A172 (cell line): ENCODE results near the gene SMOC1. TPM values are rescaled to one million over a fixed set of nuclear protein-coding genes. Genes with fewer than 3 reads are reported as not detected.

ENCODE experiments used
- DNase-seq: peaks from one replicate; pipeline ENCODE4 v3.0.0-alpha.2; 2015; ENCODE audit warnings: low spot score
- total RNA-seq: library from RNA; depleted of rRNA; stranded (reverse); fragments of >200 nt; shearing (Covaris generic); gene quantifications from 2 replicates; pipeline ENCODE4 v1.2.3, GENCODE V29; 2014

The SMOC1 gene
- total RNA-seq, 1 experiment from 2014 or later = not detected

DNA sequence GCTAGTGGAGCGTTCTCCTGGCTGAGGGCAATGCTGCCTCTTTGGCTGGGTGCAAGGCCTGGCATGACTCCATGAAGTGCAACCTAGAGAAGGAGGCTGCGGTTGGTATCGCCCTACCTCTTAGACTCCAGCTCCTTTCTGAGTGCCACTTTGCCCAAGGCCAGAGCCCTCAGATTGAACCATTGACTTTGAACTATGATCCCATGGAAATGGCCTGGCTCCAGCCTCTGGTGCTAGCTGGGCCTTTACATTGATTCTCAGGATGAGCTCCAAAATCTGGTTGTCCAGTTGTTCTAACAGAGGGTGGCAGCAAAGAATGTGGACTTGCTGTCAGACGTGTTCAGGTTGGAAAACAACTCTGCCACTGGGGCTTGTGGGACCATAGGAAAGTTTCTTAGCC, 16.1 kb upstream of the SMOC1 start:
- DNase-seq = no peak

DNA sequence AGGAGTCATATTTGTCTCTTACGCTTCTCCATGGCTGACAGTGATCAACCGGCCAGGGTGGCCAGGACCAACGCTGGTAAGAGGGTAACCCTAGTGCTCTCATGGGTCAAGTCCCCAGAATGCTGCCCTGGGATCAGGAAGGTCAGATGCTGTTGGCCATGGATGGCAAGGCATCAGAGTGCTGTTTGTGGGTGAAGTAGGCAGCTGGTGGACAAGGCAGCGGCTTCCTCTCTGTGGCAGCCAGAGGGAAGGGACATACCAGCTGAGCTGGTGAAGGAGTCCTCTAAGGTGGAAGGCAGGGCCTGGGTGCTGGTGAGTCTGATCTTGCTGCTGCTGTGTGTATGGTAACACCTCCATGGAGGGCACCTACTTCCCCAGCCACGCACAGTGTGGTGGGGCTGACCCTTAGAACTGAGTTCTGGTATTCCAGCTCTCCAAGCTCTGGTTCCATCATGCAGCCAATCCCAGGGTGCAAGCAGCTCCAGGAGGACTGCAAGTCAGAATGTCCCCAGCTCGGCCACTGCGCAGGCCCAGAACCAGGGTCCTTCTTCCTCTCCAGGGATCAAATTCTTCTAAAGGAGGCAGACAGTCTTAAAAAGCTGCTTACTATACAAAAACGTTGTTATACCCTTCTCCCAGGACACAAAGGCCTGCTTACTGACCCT, 13.4 kb upstream of the SMOC1 start:
- no peak for DNase-seq

DNA sequence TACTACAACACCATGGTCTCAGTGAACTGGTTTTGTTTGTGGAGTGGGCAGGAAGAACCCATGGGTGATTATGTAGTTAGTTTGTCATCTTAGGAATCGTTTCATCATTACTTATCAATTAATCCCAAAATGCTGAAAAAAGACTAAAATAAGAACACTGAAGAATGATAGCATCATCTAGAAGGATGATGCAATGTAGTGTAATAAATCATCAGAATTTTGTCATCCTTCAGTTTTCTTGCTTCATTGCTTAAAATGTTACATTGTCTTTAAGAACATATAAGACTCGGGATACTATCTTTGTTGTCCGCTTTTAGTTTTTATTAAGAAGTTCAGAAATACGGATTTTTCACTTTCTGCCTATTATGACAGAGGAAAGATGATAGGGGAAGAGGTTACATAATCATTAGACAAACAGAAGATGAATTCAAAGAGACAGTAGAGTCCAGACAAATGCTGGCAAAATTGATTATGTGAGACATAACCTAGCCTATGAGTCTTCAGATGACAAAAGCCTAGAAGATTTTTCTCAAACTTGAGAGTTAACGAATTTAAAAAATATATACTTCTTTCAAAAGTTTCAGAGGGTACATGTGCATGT, 10.8 kb upstream of the SMOC1 start:
- no peak for DNase-seq

DNA sequence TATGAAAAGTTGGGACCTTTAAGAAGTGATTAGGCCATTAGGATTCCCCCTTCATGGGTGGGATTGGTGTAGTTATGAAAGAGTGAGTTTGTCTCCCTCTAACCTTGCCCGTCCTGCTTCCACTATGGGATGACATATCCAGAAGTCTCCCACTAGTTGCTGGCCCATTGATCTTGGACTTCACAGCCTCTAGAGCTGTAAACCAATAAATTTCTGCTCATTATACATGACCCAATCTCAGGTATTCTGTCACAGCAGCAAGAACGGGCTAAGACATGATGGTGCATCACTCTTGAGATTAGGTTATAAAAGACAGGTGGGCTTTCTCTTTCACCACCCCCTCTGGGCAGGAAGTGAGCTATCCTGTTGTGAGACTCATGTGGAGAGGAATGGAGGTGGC, 8.6 kb upstream of the SMOC1 start:
- no peak for DNase-seq

DNA sequence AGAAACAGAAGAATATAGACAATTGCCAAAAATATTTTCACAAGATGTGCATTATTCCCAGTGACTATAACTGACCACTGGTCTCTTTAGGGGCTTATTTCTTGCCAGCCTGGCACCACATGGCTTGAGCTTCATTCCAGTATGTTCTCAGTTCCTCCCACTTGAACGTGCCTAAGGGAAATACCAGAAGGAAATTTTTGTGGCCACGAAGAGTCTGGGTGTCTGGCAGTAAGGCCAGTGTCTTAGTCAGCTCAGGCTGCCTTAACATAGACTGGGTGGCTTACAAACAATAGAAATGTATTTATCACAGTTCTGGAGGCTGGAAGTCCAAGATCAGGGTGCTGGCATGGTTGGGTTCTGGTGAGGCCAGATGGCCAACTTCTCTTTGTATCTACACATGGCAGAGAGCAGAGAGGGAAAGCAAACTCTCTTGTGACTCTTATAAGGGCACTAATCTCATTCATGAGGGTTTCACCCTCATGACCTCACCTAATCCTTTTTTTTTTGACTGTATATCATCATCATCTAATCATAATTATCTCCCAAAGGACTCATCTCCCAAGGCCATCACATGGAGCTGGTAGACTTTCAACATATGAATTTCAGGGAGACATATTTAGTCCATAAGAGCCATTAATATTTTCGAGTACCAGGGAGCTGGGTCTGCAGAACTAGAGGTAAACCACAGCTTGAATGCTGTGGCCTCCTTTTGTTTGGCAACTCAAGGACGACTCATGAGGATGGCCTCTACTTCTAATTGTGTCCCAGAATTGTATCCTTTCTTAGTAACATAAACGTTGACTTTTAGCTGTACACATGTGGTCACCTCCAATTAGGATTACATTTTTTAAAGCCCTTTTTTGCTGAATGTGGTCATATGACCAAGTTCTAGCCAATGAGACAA, 5.1 kb upstream of the SMOC1 start:
- peak; percentile 2 for DNase-seq

DNA sequence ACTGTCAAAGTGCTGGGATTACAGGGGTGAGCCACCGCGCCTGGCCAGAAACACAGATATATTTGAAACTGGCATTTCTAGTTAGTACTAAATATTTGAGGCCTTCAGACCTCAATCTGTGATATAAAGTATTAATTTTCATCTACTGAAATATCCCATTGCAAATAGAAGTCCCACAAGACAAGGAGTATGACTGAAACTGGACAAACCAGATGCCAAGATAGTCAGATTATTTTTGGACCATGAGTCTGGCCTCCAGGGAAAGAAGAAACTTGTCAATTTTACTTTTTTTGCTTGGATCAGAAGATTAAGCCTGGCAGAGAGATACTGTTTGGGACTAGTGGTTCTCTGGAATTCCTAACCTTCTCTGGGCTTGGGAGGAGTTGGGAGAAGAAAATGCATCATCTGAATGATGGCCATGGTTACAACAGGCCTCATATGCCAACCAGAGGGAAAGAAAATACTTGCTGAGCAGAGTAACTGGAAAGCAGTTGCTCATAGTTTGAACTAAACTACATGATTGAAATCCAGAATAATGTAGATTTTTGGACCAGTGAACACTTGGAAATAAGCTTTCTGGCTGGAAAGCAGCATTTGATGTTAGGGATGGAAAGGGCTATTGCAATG, 2.9 kb upstream of the SMOC1 start:
- DNase-seq = no peak

DNA sequence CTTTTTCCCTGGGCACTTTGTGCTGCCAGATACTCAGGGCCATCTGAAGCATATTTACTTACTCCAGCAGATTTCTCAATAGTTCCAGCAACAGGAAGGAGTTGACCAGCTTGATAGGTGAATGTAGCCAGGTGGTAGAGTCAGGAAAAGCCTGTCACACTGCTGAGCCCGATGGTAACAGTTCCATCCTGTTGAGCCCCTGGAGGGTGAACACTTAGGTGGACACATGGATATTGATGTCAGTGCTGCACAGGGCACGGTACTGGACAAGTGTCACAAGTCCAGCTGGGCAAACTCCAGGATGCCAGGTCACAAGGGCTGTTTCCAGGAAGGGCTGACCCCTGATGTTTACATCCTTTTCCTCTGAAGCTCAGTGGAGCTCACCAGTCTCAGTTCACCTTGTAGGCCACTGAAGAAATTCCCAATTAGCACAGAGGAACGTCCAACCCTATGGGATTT, 2.3 kb upstream of the SMOC1 start:
- DNase-seq = no peak

DNA sequence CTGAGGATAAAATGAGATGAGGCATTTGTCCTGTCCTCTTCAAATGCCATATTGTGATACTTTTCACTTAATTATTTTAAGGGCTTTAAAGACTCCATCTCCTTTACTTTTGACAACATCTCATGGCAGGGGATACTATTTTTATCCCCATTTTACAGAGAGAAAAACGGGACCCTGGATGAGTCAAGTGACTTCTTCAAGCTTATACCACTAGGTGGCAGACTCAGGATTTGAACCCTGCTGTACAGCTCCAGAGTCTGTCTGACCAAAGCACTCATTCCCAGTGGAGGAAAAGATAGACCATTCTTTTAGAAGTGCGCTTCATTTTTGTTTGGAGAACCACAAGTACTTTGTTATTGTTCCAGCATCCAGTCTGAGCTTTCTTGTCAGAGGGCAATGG, 1.7 kb upstream of the SMOC1 start:
- peak; percentile 7 for DNase-seq

DNA sequence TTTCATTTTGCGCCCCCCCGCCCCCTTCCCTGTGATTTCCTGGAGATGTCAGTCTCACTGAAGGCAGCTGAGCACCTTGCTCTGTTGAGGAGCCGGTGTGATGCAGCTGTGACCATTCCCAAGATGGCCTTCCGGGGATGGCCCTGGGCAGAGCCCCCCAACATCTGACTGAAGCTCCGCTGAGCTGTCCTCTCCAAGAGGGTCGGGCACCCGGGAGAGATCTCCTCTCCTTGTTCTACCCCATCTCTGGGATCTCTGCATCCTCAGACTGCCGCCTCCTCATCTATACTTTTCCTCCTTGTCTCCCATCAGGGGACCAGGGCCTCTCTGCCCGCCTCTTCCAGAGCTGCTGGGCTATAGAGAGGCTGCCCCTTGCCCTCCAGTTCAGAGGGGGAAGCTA, 965 bp upstream of the SMOC1 start:
- DNase-seq = no peak

DNA sequence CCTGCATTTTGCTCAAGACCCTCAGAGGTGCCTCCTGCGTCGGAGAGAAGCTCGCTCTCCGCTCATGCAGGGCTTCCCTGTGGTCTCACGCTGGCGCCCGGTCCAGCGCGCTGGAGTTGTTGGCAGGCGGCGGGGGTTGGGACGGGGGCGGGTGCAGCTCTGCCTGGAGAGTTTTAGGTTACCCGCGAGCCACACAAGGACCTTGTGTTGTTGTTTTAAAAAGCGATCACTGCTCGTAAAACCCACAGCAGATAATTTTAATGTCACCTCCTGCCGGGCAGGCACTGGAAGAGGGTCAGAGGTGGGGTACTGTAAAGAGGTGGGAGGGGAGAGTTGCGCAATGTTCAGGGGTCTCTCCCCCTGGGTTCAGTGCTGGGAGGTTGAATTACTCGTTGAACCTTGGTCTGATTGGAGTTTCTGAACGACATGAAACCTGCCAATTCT, 850 bp downstream of the SMOC1 start:
- no peak for DNase-seq

DNA sequence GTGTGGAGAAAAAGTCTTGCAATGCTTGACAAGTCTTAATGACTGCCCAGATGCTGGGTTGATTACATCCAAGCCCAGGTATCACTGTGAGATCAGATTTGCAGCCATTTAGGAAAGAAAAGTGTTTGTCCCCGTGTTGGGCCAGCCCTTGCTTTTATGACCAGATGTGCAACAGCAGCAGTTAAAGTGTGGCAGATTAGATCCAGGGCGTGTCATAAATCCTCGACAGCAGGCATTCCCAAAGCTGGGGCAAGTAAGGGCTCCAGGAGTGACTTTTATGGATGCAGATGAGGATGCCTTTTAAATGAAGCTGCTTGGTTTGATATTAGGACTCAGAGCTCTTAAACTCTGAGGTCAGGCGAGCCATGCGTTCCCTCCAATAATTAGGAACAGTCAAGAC, 1.7 kb downstream of the SMOC1 start:
- no peak for DNase-seq

DNA sequence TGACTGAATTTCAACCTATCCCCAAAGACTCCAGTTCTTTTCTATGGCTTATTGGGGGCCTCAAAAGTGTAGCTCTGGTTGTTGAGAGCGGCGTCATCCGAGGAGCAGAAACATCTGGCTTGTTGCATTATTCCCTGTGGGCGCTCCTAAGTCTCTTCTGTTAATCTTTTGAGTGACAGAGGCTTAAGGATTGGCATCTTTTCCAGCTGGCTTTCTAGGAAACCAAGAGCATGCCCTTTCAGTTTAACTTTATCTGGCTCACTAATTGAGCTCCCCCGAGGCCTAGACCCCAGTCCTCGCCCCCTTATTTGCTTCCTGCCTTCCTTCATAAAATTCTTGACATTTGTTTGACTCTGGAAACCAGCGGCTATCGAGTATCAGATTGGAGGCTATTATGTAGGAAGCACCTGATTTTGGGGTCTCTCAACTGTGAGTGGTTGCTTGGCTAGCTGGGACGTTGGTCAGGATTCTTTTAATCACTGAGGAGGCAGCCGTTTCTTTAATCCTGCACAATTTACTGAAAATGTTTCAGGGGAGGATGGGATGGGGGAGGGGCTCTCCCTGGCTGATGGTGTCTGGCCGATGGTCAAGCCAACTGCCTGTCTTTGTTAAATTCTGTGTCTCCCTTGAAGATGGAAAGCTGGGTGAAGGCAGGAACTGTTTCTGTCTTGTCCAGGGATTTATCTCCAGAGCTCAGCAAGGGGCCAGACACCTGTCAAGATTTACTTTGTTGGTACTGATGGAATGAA, 3.1 kb downstream of the SMOC1 start:
- DNase-seq = no peak

DNA sequence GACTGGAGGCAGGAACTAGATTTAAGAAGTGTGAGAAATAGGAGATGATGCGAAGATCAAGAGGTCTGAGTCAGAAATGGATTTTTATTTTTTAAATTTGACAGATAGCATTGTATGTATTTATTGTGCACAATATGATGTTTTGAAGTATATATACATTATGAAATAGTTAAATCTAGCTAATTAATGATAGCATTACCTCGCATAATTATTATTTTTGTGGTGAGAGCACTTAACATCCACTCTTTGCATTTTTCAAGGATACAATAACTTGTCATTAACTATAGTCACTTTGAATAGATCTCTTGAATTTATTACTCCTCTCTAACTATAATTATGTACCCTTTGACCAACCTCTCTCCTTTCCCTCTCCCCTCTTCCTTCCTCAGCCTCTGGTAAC, 3.7 kb downstream of the SMOC1 start:
- no peak for DNase-seq

DNA sequence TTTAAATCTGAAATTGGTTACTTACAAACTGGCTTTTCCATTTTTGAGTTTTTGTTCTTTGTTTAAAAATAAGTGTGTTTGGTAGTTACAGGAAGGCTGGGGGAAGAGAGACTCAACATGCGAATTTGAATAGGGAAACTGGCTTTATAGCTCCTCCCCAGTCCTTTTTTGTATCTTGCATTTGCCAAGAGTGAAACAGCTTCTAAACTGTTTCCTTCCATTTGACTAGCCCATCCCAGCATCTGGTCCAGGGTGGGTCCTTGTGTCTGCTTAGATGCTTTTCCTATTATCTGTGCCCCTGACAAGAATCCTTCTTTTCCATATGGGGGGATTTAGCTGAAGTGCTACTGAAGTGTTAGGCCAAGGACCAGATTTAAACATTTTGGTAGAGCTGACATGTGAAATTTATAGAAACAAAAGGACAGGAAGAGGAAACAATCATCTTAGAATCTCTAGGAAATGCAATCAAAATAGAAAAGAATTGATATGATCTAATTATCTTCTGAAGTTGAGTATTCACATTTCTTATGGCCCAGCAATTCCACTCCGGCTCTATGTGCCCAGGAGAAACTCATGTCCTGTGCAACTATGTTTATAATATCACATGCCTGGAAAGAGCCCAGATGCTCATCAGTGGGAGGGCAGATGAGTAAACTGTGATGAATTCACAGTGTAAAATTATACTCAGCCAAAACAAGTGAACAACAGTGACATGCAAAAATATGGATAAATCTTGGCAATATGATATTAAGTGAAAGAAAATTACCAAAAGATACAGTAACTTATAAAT, 7.4 kb downstream of the SMOC1 start:
- DNase-seq = no peak

DNA sequence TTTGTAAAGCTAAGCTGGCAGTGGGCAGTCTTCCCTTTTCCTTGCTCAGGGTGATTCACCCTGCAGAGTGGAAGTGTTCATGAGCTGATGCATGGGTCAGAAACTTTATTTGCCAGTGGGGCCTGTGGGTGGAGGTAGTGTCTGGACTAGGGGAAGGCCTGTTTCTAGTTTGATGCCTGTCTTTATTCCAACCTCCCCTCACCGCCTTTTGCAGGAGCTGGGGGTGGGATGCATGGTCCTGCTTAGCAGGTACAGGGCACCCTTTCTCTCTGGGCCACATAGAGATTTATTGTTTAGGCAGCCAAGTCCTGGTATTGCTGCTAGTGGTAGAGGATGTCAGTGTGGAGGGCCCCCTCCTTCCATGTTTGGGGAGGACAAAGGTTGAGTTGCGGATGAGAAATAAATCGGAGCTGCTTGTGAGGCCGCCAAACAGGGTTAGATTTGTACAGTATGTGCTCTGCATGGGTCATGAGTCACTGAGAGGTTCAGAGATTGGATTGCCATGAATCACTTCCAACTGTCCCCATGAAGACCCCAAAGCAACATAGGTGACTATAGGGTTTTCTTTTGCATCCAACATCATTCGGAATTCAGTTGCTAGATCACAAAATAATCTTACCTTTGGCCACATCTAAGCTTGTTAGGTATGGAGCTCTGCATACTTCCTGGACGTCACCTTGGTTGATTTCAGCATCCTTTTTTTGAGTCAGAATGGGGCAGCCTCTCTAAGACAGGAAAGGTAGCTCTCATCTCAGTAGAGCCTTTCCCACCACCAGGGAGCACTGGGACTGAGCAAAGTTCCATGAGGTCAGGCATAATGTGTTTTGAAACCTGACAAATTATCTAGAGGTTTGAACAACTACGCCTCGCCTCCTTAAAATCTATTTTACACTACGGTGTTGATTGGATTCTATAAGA, 8.8 kb downstream of the SMOC1 start:
- DNase-seq = no peak

DNA sequence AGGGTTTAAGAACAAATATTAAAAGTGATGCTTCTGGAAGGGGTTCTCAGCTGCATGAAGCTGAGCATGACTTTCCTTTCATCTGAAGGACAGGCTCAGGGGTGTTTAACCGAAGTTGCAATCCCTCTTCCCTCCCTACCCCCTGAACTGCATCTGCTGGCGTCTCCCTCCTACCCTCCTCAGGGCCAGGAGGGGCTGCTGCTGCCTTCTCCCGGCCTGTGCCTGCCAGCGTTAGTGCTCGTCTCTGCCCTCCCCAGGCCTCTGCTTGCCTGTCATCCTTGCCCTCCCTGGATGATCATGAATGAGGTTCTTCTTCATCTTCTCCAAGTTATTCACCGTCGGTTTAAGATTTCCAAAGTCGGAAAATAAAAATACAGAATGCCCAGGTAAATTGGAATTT, 12.2 kb downstream of the SMOC1 start:
- no peak for DNase-seq

DNA sequence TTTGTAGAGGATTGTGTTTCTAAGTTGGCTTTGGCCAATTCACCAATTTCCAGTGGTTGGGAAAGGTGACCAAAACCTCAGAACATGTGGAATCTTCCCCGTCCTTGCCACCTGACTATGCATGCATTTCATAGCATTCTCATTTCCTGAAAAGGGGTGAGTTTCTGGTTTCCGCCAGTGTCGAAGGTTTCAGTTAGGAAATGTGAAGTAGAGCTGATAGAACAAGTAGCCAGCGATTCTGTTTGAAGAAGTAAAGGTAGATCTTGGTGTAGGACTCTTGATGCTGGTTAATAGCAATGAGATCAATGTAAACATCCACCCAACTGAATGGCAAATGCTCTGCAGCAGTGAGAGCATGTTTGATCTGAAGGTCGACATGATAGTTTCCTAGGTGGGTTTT, 15.9 kb downstream of the SMOC1 start:
- DNase-seq = no peak

DNA sequence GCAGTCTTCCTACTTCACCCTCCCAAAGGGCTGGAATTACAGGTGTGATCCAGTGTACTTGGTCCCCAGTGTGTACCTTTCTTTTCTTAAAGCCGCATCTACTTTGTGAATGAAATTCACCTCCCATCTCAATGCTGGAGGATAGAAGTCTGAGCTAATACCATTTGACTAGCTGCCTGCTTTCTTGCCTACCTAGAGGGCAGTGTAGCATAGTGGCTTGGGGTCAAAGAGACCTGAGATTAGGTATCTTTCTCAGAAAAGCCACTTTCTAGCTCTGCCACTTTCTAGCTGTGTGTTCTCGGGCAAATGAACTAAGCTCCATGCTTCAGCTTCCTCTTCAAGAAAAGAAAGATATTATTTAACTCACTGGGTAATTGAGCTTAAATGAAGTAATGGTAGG, 16.9 kb downstream of the SMOC1 start:
- no peak for DNase-seq

DNA sequence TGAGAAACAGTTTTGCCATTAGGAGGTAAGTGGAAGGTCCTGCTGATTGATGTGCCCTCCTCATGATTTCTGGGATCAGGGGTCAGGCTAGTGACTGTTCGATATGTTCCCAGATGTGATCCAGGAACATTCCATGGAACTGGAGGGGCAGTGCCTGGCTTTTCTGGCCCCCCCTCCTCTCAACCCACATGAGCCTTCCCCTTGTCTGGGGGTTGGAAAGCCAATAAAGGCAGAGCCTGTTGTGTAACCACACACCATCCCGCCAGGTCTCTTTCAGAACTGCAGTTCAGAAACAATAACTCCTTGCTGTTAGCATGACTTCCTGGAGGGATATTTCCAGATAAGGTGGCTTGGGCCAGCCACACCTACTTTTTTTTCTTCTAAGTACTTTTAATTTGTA, 17.8 kb downstream of the SMOC1 start:
- no peak for DNase-seq

DNA sequence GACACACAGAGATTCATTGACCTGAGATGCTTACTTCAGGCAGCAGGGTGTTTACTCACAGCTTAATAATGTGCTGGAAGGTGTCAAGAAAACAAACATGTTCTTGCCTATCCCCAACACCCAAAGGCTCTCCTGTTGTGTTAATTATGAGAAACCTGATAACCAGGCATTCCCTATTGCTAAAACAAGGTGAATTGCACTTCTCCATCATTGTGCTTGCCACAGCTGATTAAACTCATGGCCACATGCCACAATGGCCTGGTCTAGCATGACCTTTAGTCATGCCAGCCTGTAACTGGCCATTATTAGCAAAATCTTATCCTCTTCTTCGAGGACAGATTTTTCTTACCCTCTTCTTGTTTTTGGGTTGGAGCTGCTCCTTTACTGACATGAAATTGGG, 21.4 kb downstream of the SMOC1 start:
- no peak for DNase-seq
